ENCODE measurements around the gene SMDT1. TPM values are rescaled to one million over a fixed set of nuclear protein-coding genes. Genes with fewer than 3 reads are reported as not detected.

The SMDT1 gene
- total and polyA plus RNA-seq, 10 of the 15 experiments (the other 5 are each of a cell fraction or from before 2014, with no cell fraction given), result 19.7 to 176 (median 66.3) TPM

- TF ChIP-seq, protein P1, sequence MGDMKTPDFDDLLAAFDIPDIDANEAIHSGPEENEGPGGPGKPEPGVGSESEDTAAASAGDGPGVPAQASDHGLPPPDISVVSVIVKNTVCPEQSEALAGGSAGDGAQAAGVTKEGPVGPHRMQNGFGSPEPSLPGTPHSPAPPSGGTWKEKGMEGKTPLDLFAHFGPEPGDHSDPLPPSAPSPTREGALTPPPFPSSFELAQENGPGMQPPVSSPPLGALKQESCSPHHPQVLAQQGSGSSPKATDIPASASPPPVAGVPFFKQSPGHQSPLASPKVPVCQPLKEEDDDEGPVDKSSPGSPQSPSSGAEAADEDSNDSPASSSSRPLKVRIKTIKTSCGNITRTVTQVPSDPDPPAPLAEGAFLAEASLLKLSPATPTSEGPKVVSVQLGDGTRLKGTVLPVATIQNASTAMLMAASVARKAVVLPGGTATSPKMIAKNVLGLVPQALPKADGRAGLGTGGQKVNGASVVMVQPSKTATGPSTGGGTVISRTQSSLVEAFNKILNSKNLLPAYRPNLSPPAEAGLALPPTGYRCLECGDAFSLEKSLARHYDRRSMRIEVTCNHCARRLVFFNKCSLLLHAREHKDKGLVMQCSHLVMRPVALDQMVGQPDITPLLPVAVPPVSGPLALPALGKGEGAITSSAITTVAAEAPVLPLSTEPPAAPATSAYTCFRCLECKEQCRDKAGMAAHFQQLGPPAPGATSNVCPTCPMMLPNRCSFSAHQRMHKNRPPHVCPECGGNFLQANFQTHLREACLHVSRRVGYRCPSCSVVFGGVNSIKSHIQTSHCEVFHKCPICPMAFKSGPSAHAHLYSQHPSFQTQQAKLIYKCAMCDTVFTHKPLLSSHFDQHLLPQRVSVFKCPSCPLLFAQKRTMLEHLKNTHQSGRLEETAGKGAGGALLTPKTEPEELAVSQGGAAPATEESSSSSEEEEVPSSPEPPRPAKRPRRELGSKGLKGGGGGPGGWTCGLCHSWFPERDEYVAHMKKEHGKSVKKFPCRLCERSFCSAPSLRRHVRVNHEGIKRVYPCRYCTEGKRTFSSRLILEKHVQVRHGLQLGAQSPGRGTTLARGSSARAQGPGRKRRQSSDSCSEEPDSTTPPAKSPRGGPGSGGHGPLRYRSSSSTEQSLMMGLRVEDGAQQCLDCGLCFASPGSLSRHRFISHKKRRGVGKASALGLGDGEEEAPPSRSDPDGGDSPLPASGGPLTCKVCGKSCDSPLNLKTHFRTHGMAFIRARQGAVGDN (IDR thresholded peaks at IDR 0.05), result no peak
- TF ChIP-seq NFXL1 (IDR thresholded peaks at IDR 0.05; ENCODE audit: borderline replicate concordance) (no peak), RAD21 (IDR thresholded peaks at IDR 0.05; ENCODE audit: insufficient read depth, low read depth, low read length) (no peak), NR2C2 (IDR thresholded peaks at IDR 0.05; ENCODE audit: borderline replicate concordance, control insufficient read depth, insufficient read length, low read depth) (no peak), POU2F2 (IDR thresholded peaks at IDR 0.05; ENCODE audit: borderline replicate concordance, low read depth, low read length) (no peak)
These were observed 37.7 kb upstream of the SMDT1 start (continued) for GRCh38 chr22:42041784-42042183.

- SMC1A ChIA-PET (ENCODE audit: uncharacterized antibody, unreplicated experiment), result no interaction called here
- Histone ChIP-seq H3K4me1 (ENCODE audit: control insufficient read depth, insufficient read depth, low read length) (peaks cover 17% of the 10 kb centered on the region), H3K79me2 (ENCODE audit: control insufficient read depth, insufficient read depth, low read length) (no peaks in the 10 kb centered on the region), H3K36me3 (ENCODE audit: control insufficient read depth in 2 of 2, insufficient read depth in 2 of 2, low read length in 1 of 2) (no peaks in the 10 kb centered on the region), H3K27ac (ENCODE audit: control insufficient read depth, insufficient read depth) (no peak overlapping the region), H3K4me2 (ENCODE audit: control insufficient read depth, insufficient read depth) (no peak overlapping the region), H4K20me1 (ENCODE audit: control insufficient read depth, insufficient read depth) (no peaks in the 10 kb centered on the region), H3K27me3 (replicated peaks in 1 of 2; ENCODE audit: control insufficient read depth in 2 of 2, insufficient read depth in 2 of 2, low read length in 1 of 2) (no peaks in the 10 kb centered on the region), H3K9ac (ENCODE audit: control insufficient read depth, insufficient read depth, low read length) (no peak overlapping the region), H3K9me3 (replicated peaks; ENCODE audit: control insufficient read depth, insufficient read depth, low read length) (no peaks in the 10 kb centered on the region), H2AFZ (ENCODE audit: control insufficient read depth, low read depth, low read length) (no peak overlapping the region), H3K4me3 (no peak overlapping the region)
- RAD21 ChIA-PET (ENCODE audit: unreplicated experiment), result no interaction called here
- 79% methylated on average over 2 of the region's 2 CpGs for WGBS (ENCODE audit: insufficient coverage, insufficient replicate concordance, low lambda C conversion rate, missing lambda C conversion rate)
- ATAC-seq (no peak), FAIRE-seq (no peak), DNase-seq (ENCODE audit: low read depth, low spot score) (no peak)
- in situ Hi-C loops (cut with MboI), result no loop called here
- CTCF ChIA-PET, result interaction anchor here (0.7 kb wide), 1 partner anchor 19 kb away, joined by 3 read pairs; no protein-coding TSS in a partner anchor
- TF ChIP-seq SIN3A (IDR thresholded peaks at IDR 0.05; ENCODE audit: low read depth, low read length) (no peak), SPI1 (IDR thresholded peaks at IDR 0.05; ENCODE audit: borderline replicate concordance, insufficient read depth, low read depth, low read length) (no peak), SMC3 (IDR thresholded peaks at IDR 0.05; ENCODE audit: borderline replicate concordance, low read length) (no peak), ZNF622 (IDR thresholded peaks at IDR 0.05) (no peak), NR2C2 (IDR thresholded peaks at IDR 0.05; ENCODE audit: borderline replicate concordance, control insufficient read depth, insufficient read length, low read depth) (no peak), STAT1 (conservative IDR thresholded peaks at IDR 0.05) (no peak), CBX3 (IDR thresholded peaks at IDR 0.05; ENCODE audit: borderline replicate concordance, low read depth) (no peak), MYC (IDR thresholded peaks at IDR 0.05; ENCODE audit: insufficient read depth, insufficient read length, insufficient replicate concordance, low read length, severe bottlenecking) (no peak), PAX5 (IDR thresholded peaks at IDR 0.05; ENCODE audit: borderline replicate concordance, low read depth, low read length) (no peak), MYB (IDR thresholded peaks at IDR 0.05; ENCODE audit: borderline replicate concordance, low read depth, low read length) (no peak), TCF7 (IDR thresholded peaks at IDR 0.05; ENCODE audit: borderline replicate concordance) (no peak), NRF1 (conservative IDR thresholded peaks at IDR 0.05; ENCODE audit: low read depth, low read length) (no peak)
- TF ChIP-seq, protein P2, sequence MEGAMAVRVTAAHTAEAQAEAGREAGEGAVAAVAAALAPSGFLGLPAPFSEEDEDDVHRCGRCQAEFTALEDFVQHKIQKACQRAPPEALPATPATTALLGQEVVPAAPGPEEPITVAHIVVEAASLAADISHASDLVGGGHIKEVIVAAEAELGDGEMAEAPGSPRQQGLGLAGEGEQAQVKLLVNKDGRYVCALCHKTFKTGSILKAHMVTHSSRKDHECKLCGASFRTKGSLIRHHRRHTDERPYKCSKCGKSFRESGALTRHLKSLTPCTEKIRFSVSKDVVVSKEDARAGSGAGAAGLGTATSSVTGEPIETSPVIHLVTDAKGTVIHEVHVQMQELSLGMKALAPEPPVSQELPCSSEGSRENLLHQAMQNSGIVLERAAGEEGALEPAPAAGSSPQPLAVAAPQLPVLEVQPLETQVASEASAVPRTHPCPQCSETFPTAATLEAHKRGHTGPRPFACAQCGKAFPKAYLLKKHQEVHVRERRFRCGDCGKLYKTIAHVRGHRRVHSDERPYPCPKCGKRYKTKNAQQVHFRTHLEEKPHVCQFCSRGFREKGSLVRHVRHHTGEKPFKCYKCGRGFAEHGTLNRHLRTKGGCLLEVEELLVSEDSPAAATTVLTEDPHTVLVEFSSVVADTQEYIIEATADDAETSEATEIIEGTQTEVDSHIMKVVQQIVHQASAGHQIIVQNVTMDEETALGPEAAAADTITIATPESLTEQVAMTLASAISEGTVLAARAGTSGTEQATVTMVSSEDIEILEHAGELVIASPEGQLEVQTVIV (IDR thresholded peaks at IDR 0.05; ENCODE audit: borderline replicate concordance, partially characterized antibody), result no peak
- BruUV-seq (replicated peaks), result no TSS peak
- POLR2A ChIA-PET, result no interaction called here
- intact Hi-C loops (cut with micrococcal nuclease; ENCODE audit: unreplicated experiment), result no loop called here
These were observed 28.8 kb upstream of the SMDT1 start for GRCh38 chr22:42050641-42051180.
